Breast epithelium (tissue), 4 donors: ENCODE data around the gene RNF123. TPM values are rescaled to one million over a fixed set of nuclear protein-coding genes. Genes with fewer than 3 reads are reported as not detected.

ENCODE experiments used
- DNase-seq, 2 donors: peaks; one replicate each; pipeline ENCODE4 v3.0.0-alpha.2; 2019; ENCODE audit warnings: low spot score in 2 of 2
- H3K27ac ChIP-seq, 2 donors: fragments of 200-600 bp; sonication (generic) in 1 of 2; one replicate each; pipeline ENCODE4 v1.5.1; 2016 to 2019; ENCODE audit warnings: mild to moderate bottlenecking in 1 of 2
- H3K27me3 ChIP-seq, 2 donors: fragments of 200-600 bp; sonication (generic) in 1 of 2; one replicate each; pipeline versions ENCODE4 v1.5.1 to v1.6.0; 2017 to 2019; ENCODE audit warnings: control low read depth in 1 of 2, mild to moderate bottlenecking in 1 of 2
- H3K36me3 ChIP-seq: fragments of 200-600 bp; one replicate; pipeline ENCODE4 v1.5.1; 2019
- H3K4me1 ChIP-seq, 2 donors: fragments of 200-600 bp; sonication (generic); one replicate each; pipeline ENCODE4 v1.5.1; 2016 to 2019; ENCODE audit warnings: control low read depth in 1 of 2
- H3K4me3 ChIP-seq, 3 donors: fragments of 200-600 bp; sonication (generic); 1 replicate in 2 of 3; 2 replicates in 1 of 3; pipeline ENCODE4 v1.5.1; 2016 to 2019; ENCODE audit warnings: mild to moderate bottlenecking in 3 of 3, moderate library complexity in 2 of 3
- H3K9me3 ChIP-seq, 2 donors: fragments of 200-600 bp; sonication (generic) in 1 of 2; one replicate each; pipeline ENCODE4 v1.5.1; 2016 to 2019; ENCODE audit warnings: control low read depth in 1 of 2
- CTCF ChIP-seq, 3 donors: fragments of 450-650 bp; IDR thresholded peaks; one replicate each; pipeline ENCODE4 v1.5.1; 2016 to 2017; ENCODE audit warnings: antibody characterized with exemption in 3 of 3, mild to moderate bottlenecking in 3 of 3, moderate library complexity in 3 of 3
- POLR2A ChIP-seq: fragments of 450-650 bp; IDR thresholded peaks from one replicate; pipeline ENCODE4 v1.6.1; 2016; ENCODE audit warnings: antibody characterized with exemption, mild to moderate bottlenecking, moderate library complexity
- POLR2AphosphoS5 ChIP-seq, 3 donors: sonication (generic); formaldehyde crosslinking; IDR thresholded peaks; one replicate each; pipeline ENCODE4 v1.6.1; 2017; ENCODE audit warnings: antibody characterized with exemption in 3 of 3
- intact Hi-C: fragments of 100-400 bp; cut with DNase I; formaldehyde crosslinking; loops from one replicate; pipeline ENCODE4 v1.15.1; 2023; ENCODE audit warnings: low total_unique reads
- total RNA-seq, 3 donors: library from RNA; depleted of rRNA; stranded (reverse); fragments of >200 nt; gene quantifications; one replicate each; pipeline ENCODE4 v1.1.0, GENCODE V29; 2016

Gene RNF123
- total RNA-seq, 3 donors from 2014 or later = 22.1 to 29.8 (median 26.2) TPM

- Histone ChIP-seq H3K27me3 (no peaks in the 10 kb centered on the region), H3K4me3 (no peak overlapping the region), H3K9me3 (no peaks in the 10 kb centered on the region), H3K36me3 (no peaks in the 10 kb centered on the region), H3K4me1 (no peaks in the 10 kb centered on the region), H3K27ac (no peak overlapping the region)
- TF ChIP-seq CTCF (IDR thresholded peaks at IDR 0.05) (no peak), POLR2A (no peak), POLR2AphosphoS5 (IDR thresholded peaks at IDR 0.05) (no peak)
- intact Hi-C loops = loop anchor here (1.0 kb wide), 1 partner anchor 19 kb away; no protein-coding TSS in a partner anchor
- no peak for DNase-seq
These were observed 65.2 kb downstream of the RNF123 start for GRCh38 chr3:49754536-49754935.

GRCh38 chr3:49756036-49756435, 66.7 kb downstream of the RNF123 start:
- intact Hi-C loops = no loop called here
- DNase-seq = no peak
- Histone ChIP-seq H3K9me3 (no peaks in the 10 kb centered on the region), H3K27me3 (no peaks in the 10 kb centered on the region), H3K4me1 (no peaks in the 10 kb centered on the region), H3K27ac (no peak overlapping the region), H3K4me3 (no peak overlapping the region), H3K36me3 (no peaks in the 10 kb centered on the region)
- TF ChIP-seq CTCF (IDR thresholded peaks at IDR 0.05) (no peak), POLR2AphosphoS5 (IDR thresholded peaks at IDR 0.05) (no peak), POLR2A (no peak)

- no peaks in the 10 kb centered on the region for H3K36me3 ChIP-seq
- H3K4me3 ChIP-seq = no peak overlapping the region
- no peak for DNase-seq
- no peak overlapping the region for H3K27ac ChIP-seq
- TF ChIP-seq POLR2A (no peak), CTCF (IDR thresholded peaks at IDR 0.05) (no peak), POLR2AphosphoS5 (IDR thresholded peaks at IDR 0.05) (no peak)
- H3K4me1 ChIP-seq = no peaks in the 10 kb centered on the region
- no peaks in the 10 kb centered on the region for H3K27me3 ChIP-seq
- H3K9me3 ChIP-seq = no peaks in the 10 kb centered on the region
- intact Hi-C loops = no loop called here
These were observed 67.8 kb downstream of the RNF123 start for GRCh38 chr3:49757197-49757596.

GRCh38 chr3:49759226-49759625, 69.9 kb downstream of the RNF123 start:
- Histone ChIP-seq H3K9me3 (no peaks in the 10 kb centered on the region), H3K27ac (no peak overlapping the region), H3K36me3 (no peaks in the 10 kb centered on the region), H3K27me3 (no peaks in the 10 kb centered on the region), H3K4me3 (no peak overlapping the region), H3K4me1 (no peaks in the 10 kb centered on the region)
- DNase-seq = no peak
- TF ChIP-seq POLR2AphosphoS5 (IDR thresholded peaks at IDR 0.05) (no peak), POLR2A (no peak), CTCF (IDR thresholded peaks at IDR 0.05) (no peak)
- intact Hi-C loops = no loop called here

GRCh38 chr3:49761661-49762060, 72.3 kb downstream of the RNF123 start:
- no peak for DNase-seq
- no peaks in the 10 kb centered on the region for H3K36me3 ChIP-seq
- intact Hi-C loops = no loop called here
- H3K4me1 ChIP-seq = no peaks in the 10 kb centered on the region
- no peak overlapping the region for H3K4me3 ChIP-seq
- H3K9me3 ChIP-seq = no peaks in the 10 kb centered on the region
- TF ChIP-seq POLR2AphosphoS5 (IDR thresholded peaks at IDR 0.05) = no peak
- no peaks in the 10 kb centered on the region for H3K27me3 ChIP-seq
- no peak overlapping the region for H3K27ac ChIP-seq

- H3K36me3 ChIP-seq = no peaks in the 10 kb centered on the region
- TF ChIP-seq POLR2AphosphoS5 (IDR thresholded peaks at IDR 0.05) (no peak), POLR2A (no peak), CTCF (IDR thresholded peaks at IDR 0.05) (no peak)
- H3K9me3 ChIP-seq = no peaks in the 10 kb centered on the region
- no peaks in the 10 kb centered on the region for H3K27me3 ChIP-seq
- no peak overlapping the region for H3K27ac ChIP-seq
- no peak overlapping the region for H3K4me3 ChIP-seq
- DNase-seq = no peak
- H3K4me1 ChIP-seq = no peaks in the 10 kb centered on the region
- intact Hi-C loops = no loop called here
These were observed 74.6 kb downstream of the RNF123 start for GRCh38 chr3:49763981-49764380.
